Measurements from ENCODE around the gene MAST4. TPM values are rescaled to one million over a fixed set of nuclear protein-coding genes. Genes with fewer than 3 reads are reported as not detected.

MAST4 gene
- total and polyA plus RNA-seq, 2 of the 8 experiments (the other 6 are each of a cell fraction or from before 2014, with no cell fraction given), result 1.5 to 2.6 TPM

- no peak overlapping the region for H4K5ac ChIP-seq (ENCODE audit: insufficient read length, low read depth, low read length)
- H2AK5ac ChIP-seq (ENCODE audit: low read depth, low read length), result no peak overlapping the region
- ChIA-PET POLR2A (ENCODE audit: partially characterized antibody) (no interaction called here), CTCF (ENCODE audit: partially characterized antibody) (interaction anchor here (1.1 to 2.3 kb wide), 3 partner anchors 9 to 13 kb away, joined by 3 to 7 read pairs (median 7); no protein-coding TSS in a partner anchor)
- H4K20me1 ChIP-seq (replicated peaks in 1 of 2; ENCODE audit: control insufficient read depth in 1 of 2, insufficient read depth in 2 of 2, low read length in 2 of 2), result peaks cover 0 to 3% of the 10 kb centered on the region in 2 experiments
- H4K8ac ChIP-seq (ENCODE audit: extremely low read depth, insufficient read depth, low read length), result no peak overlapping the region
- no peak overlapping the region for H4K91ac ChIP-seq (replicated peaks; ENCODE audit: insufficient read length, low read length)
- H3K18ac ChIP-seq (ENCODE audit: extremely low read depth, low read length), result no peak overlapping the region
- no peak overlapping the region for H3K9ac ChIP-seq (replicated peaks in 1 of 4; ENCODE audit: extremely low read depth in 1 of 4, low read depth in 3 of 4, low read length in 3 of 4)
- H2BK120ac ChIP-seq (replicated peaks; ENCODE audit: low read depth, low read length), result no peak overlapping the region
- no peak overlapping the region for H3K4ac ChIP-seq (replicated peaks; ENCODE audit: insufficient read length, low read depth, low read length)
- no peaks in the 10 kb centered on the region for H3K27me3 ChIP-seq (replicated peaks in 1 of 4; ENCODE audit: control insufficient read depth in 3 of 4, extremely low read depth in 1 of 4, insufficient read depth in 3 of 4, low read length in 3 of 4)
- H3K23me2 ChIP-seq (ENCODE audit: low read depth, low read length), result no peaks in the 10 kb centered on the region
- H3K36me3 ChIP-seq (ENCODE audit: control insufficient read depth in 2 of 4, insufficient read depth in 4 of 4, low read length in 3 of 4), result no peaks in the 10 kb centered on the region
- no peak for FAIRE-seq
- H2BK12ac ChIP-seq (ENCODE audit: low read depth, low read length), result no peak overlapping the region
- DNase-seq (ENCODE audit: low read depth in 1 of 2, low spot score in 2 of 2), result no peak
- H3K23ac ChIP-seq (ENCODE audit: insufficient read length), result no peak overlapping the region
- H2AFZ ChIP-seq (ENCODE audit: low read length), result no peak overlapping the region
- no peak overlapping the region for H2BK15ac ChIP-seq (ENCODE audit: low read length)
- no peak overlapping the region for H3K4me3 ChIP-seq (ENCODE audit: extremely low read depth in 1 of 4, insufficient read depth in 2 of 4, low read depth in 3 of 4, low read length in 4 of 4)
- H2BK5ac ChIP-seq (ENCODE audit: low read depth, low read length), result no peak overlapping the region
- H3K4me2 ChIP-seq (ENCODE audit: insufficient read depth in 1 of 2, low read depth in 2 of 2, low read length in 2 of 2), result no peak overlapping the region
- no peak overlapping the region for H3K27ac ChIP-seq (ENCODE audit: low read depth, low read length)
- peaks cover 0 to 2% (median 0%) of the 10 kb centered on the region in 4 experiments; a peak in 1 of 7 replicates for H3K4me1 ChIP-seq (replicated peaks in 1 of 4; ENCODE audit: control insufficient read depth in 3 of 4, insufficient read depth in 4 of 4, low read length in 3 of 4)
- H3K14ac ChIP-seq (ENCODE audit: insufficient read length), result no peak overlapping the region
- H3K56ac ChIP-seq (replicated peaks; ENCODE audit: insufficient read length, low read depth, low read length), result no peak overlapping the region
- H3K79me2 ChIP-seq (ENCODE audit: control insufficient read depth in 1 of 2, insufficient read depth in 2 of 2, low read length in 2 of 2), result no peaks in the 10 kb centered on the region
- no peak overlapping the region for H2BK20ac ChIP-seq (ENCODE audit: low read length)
- 93% methylated on average over 3 of the region's 3 CpGs; no CpG with 5 or more reads in 1 of the 2 experiments for WGBS, 2 experiments (ENCODE audit: extremely low coverage in 1 of 2, insufficient coverage in 1 of 2, insufficient read length in 1 of 2, insufficient replicate concordance in 2 of 2, low coverage in 1 of 2, low lambda C conversion rate in 2 of 2, missing lambda C conversion rate in 1 of 2)
- no peaks in the 10 kb centered on the region for H3K9me3 ChIP-seq (ENCODE audit: insufficient read depth in 2 of 2, low read depth in 1 of 2, low read length in 1 of 2)
- H3K79me1 ChIP-seq (ENCODE audit: low read depth, low read length), result no peaks in the 10 kb centered on the region; the same call in 1 of the 2 replicates
- TF ChIP-seq JUND (IDR thresholded peaks at IDR 0.05; ENCODE audit: low read length), result no peak
- TF ChIP-seq TAF7 (optimal IDR thresholded peaks at IDR 0.05; ENCODE audit: borderline replicate concordance, low read depth, low read length), result no peak
- TF ChIP-seq JUN (IDR thresholded peaks at IDR 0.05; ENCODE audit: low read depth, low read length), result no peak
- TF ChIP-seq POLR2A (IDR thresholded peaks at IDR 0.05; ENCODE audit: control extremely low read depth in 1 of 2, low read depth in 2 of 2, low read length in 2 of 2), result no peak
- no peak for TF ChIP-seq GABPA (IDR thresholded peaks at IDR 0.05; ENCODE audit: borderline replicate concordance, insufficient read depth, low read length)
- no peak for TF ChIP-seq POU5F1 (IDR thresholded peaks at IDR 0.05; ENCODE audit: low read depth, low read length)
- TF ChIP-seq BACH1 (IDR thresholded peaks at IDR 0.05; ENCODE audit: low read length), result no peak
- TF ChIP-seq ATF2 (IDR thresholded peaks at IDR 0.05; ENCODE audit: low read length), result no peak
- TF ChIP-seq BCL11A (IDR thresholded peaks at IDR 0.05; ENCODE audit: low read depth in 2 of 2, low read length in 2 of 2), result no peak
- no peak for TF ChIP-seq RBBP5 (IDR thresholded peaks at IDR 0.05; ENCODE audit: borderline replicate concordance, low read depth, low read length)
- TF ChIP-seq TBP (IDR thresholded peaks at IDR 0.05; ENCODE audit: low read depth, low read length), result no peak
- TF ChIP-seq ATF3 (IDR thresholded peaks at IDR 0.05; ENCODE audit: insufficient read depth, low read depth, low read length), result no peak
- no peak for TF ChIP-seq KDM1A (IDR thresholded peaks at IDR 0.05; ENCODE audit: borderline replicate concordance, low read length)
Measured at GRCh38 chr5:66874004-66874403, 277.8 kb downstream of the MAST4 start.

Measured in H1 (cell line).